Smooth muscle cell of the brain vasculature (primary cell): Measurements from ENCODE around the gene SPACA6.
A peak's percentile ranks its signal among the peaks of the same experiment; 100 is the strongest.
"Not testable (repeated sequence)": the region's sequence is repeated elsewhere in the genome, so short reads cannot be mapped to it uniquely, and the experiment has no call there.

Experiments used
- DNase-seq: peaks from one replicate; pipeline ENCODE4 v3.0.0-alpha.2; 2012; ENCODE audit warnings: low read depth, low spot score

Gene SPACA6, protein sequence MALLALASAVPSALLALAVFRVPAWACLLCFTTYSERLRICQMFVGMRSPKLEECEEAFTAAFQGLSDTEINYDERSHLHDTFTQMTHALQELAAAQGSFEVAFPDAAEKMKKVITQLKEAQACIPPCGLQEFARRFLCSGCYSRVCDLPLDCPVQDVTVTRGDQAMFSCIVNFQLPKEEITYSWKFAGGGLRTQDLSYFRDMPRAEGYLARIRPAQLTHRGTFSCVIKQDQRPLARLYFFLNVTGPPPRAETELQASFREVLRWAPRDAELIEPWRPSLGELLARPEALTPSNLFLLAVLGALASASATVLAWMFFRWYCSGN

DNA sequence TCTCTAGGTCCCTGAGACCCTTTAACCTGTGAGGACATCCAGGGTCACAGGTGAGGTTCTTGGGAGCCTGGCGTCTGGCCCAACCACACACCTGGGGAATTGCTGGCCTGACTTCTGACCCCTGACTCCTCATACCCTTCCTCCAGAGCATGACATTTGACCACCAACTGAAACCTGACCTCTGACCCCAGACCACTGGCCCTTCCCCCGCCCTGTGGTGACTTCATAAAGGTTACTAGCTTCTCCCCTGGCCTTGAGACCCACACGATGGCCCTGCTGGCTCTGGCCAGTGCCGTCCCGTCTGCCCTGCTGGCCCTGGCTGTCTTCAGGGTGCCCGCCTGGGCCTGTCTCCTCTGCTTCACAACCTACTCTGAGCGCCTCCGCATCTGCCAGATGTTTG lies at the start of gene SPACA6:
SPACA6 (plus strand) TSS at position 71 of the 400 bp plus-strand sequence; CDS start at position 268, 197 bp downstream.
- no peak for DNase-seq

DNA sequence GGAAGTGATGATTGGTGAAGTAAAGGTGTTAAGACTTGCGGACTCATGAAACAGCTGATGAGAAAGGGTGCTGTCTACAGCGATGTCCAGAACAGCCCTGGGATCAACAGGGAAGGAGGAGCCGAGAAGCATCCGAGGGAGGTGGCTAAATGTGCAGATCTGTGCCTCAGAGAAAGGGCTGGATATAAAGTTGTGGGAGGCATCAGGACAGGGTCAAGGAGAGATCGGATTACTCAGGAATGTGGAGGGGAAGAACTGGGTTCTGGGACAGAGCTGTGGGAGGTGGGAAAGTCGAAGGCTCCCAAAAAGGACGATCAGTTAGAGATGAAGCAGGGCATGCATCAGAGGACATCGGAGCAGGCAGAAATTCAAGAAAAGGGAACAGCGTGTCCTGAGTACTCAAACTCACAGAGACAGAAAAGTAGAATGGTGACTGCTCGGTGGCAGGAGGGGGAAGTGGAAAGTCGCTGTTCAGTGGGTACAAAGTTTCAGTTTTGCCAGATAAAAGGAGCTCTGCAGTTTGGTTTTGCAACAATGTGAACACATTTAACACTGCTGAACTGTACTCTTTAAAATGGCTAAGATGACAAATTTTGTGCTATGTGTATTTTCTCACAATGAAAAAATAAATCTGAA lies 48.4 kb upstream of the SPACA6 start:
- DNase-seq = no peak

DNA sequence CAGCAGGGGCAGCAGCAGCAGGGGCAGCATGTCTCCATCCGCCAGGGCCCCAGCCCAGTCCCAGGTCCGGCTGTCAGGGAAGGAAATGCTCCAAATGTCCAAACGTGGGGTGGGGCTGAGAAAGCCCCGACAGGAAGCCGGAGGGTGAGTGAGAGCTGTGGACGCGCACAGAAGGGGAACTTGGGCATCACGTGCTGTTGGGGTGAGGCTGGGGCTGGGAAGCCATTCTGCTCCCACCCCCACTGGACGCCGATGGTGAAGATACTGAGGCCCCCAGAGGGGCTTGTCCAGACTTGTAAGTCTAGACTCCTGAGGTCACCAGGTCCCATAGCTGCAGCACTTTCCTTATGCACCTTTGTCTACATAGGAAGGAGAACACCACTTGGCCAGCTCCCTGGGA lies 46.4 kb upstream of the SPACA6 start, which contains the start of gene SIGLEC14:
SIGLEC14 (minus strand) TSS at position 96 of the 400 bp plus-strand sequence; CDS start at position 30, 66 bp downstream.
- DNase-seq = not testable (repeated sequence)

DNA sequence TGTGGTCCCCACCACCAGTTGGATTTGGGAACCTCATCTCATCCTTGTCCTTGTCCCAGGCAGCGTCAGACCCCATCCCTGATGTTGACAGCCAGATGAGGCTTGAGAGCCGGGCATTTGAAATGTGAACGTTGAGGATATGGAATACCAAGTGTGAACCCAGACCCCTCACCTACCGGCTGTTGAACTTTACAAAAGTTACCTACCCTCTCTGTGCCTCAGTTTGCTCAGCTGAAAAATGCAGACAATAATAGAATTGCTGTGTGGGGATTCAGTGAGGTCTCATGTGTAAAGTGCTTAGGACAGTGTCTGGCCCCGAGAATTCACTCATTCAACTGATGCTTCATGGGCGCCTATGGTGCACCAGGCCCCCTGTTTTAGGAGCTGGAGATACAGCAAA lies 45.8 kb upstream of the SPACA6 start:
- no peak for DNase-seq

DNA sequence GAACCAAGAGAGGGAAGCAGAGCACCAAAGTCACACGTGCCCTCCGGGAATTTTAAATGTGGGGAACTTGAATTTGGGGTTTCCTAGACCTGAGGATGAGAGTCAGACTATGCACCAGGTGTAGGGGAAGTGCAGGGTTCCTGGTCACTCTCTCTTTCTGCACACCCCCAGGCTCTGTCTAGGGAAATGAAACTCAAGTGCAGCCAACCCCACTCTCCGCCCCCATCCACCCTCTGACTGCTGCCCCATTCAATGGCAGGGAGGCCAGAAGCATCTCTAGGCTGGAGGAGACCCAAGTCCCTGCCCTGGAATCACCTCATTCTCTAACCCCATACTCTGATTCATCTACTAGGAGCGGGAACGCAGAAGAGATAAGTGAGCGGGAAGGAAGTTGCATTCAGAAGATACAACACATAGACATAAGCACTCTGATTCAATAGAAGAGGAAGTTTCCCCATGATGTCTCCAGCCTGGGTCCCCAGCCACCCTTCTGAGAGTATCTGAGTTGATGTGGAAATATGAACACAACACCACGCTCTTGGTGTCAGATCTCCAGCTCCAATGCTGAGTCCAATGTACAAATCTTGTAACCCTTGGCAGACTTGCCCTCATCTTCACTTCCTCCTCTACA lies 41.8 kb upstream of the SPACA6 start:
- no peak for DNase-seq

DNA sequence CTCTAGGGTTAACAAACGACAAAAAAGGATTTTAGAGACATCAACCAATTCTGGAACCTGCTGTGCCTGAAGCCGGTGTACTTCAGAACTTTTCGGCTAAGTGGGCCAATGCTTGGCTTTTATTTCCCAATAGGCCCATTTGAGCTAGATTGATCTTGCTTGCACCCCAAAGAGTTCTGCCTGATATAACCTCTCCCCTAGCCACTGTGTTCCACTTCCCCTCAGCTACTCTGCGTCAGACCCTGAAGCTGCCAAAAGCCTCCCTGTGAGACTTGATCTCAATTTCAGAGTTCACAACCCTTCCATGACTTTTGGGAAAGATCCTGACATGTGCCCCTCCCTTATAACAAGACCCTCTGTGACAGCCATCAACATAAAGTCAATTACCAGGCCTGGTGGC lies 40.9 kb upstream of the SPACA6 start:
- DNase-seq = no peak

DNA sequence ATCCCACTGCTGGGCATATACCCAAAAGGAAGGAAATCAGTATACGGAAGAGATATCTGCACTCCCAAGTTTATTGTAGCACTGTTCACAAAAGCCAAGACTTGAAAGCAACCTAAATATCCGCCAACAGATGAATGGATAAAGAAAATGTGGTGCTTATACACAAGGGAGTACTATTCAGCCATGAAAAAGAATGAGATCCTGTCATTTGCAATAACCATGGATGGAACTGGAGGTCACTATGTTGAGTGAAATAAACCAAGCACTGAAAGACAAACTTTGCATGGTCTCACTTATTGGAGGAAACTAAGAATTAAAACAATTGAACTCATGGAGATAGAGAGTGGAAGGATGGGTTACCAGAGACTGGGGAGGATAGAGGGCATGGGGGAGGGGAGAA lies 40.0 kb upstream of the SPACA6 start:
- no peak for DNase-seq

DNA sequence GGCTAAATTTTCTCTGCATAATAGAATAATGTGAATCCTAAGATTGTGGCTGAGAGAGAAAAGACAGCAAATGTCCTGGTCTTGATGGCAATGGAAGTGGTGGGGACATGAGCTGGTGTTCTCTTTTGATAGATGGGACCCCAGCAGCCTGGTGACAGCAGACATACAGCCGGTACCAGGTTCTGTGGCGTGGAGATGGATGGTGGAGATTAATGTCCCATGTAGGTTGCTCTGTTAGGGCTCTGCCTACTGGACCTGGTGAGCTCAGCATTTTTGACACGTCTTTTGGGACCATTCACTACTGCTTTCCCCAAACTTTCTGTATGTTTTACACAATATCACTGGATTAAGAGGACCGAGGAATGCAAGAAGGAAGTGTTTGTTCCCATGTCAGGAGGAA lies 38.3 kb upstream of the SPACA6 start:
- no peak for DNase-seq

DNA sequence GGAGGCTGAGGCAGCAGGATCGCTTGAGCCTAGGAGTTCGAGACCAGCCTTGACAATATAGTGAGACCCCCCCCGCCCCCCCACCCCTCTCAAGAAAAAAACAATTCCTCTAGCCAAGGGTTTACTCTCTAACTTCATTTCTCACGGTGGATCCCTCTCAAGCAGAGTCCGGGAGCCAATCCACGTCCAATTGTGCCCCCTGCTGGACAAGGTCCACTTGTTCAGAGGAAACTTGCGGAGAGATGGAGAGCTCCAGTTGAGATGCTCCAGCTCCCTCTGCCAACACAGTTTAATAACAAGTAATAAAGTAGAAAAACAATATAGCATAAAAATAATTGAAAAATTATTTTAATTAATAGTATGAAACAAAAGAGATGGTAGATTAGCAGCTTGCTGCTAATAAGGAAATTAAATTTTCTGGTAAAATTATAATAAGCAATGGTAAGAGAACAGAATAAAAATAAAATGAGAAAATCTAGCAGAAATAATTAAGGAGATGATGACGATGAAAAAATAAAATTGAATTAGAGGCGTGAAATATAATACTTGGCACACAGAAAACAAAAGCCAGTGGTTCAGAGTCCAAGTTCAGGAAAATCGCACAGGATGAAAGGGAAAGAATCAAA lies 32.0 kb upstream of the SPACA6 start:
- DNase-seq = peak; percentile 37

DNA sequence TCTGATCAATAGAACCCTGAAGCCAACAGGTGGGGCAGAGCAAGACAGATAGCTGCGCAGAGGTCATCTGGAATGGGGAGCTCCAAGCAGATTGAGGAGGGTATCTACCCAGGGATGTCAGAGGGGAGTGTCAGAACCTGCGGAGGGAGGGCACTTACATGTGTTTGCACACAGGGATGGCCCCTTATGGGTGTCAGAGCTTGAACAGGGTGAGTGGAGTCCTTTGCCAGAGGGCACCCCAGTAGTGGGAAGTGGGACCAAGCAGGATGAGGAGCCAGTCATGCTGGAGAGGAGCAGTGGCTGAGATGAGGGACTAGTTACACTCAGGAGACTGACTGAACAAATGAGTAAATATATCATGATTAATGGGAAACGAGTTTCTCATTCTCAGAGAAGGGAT lies 29.5 kb upstream of the SPACA6 start:
- no peak for DNase-seq

DNA sequence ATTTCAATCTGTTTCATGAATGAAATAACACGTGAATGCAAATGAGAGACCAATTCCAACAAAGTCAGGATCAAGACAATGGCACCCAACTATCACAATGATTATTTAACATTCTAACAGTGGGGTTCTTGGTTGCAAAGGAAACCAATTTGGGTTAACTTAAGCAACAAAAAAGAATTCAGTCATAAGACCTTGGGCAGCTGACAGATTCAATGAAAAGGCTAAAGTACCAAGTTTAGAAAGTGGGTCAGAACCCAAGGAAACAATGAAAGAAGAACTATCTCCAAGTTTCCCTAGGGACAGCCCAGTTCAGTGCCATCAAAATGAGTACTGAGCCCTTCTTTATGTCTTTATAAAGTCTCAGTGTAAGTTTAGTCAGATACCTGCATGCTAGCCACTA lies 29.0 kb upstream of the SPACA6 start:
- DNase-seq = no peak

DNA sequence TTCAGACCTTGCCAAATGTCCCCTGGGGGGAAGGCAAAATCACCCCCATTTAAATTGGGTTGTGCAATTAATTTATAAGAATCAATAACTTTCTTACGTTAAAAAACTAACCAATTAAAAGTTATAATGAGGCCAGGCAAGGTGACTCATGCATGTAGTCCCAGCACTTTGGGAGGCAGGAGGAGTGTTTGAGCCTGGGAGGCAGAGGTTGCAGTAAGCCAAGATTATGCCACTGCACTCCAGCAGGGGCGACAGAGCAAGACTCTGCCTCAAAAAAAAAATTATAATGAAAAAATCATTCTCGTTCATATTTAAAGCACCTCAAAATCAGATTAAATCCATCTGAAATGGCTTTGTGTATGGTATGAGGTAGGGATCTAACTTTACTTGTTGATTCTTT lies 28.1 kb upstream of the SPACA6 start:
- DNase-seq = no peak

DNA sequence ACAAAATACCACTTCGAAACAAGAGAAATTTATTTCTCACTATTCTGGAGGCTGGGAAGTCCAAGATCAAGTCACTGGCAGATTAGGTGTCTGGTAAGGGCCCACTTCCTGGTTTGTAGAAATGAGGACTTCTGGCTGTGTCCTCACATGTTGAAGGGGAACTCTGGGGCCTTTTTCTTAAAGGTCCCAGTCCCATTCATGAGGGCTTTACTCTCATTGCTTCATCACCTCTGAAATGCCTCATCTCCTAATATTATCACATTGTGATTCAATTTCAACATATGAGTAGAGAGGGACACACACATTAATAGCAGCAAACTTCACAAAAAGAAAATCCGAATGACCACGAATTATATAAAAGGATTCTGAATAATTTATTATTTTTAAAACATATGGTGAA lies 24.9 kb upstream of the SPACA6 start:
- DNase-seq = no peak

DNA sequence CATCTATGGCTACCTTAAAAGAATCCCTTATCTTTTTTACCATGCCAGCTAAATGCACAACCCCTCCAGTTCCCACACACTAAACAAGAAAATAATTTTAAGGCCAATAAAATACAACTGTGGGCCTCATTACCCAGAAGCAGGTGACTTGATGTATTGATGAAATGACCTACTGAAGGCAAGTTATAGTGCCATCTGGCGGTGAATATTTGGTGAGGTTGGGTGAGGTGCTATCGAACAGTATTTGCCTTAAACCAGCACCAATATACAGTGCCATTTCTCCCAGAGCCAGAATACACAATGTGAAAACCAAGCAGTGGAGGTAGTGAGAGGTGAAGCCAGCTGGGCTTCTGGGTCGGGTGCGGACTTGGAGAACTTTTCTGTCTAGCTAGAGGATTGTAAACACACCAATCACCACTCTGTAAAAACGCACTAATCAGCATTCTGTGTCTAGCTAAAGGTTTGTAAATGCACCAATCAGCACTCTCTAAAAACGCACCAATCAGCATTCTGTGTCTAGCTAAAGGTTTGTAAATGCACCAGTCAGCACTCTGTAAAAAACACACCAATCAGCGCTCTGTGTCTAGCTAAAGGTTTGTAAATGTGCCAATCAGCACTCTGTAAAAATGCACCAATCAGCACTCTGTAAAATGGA lies 17.1 kb upstream of the SPACA6 start:
- not testable (repeated sequence) for DNase-seq

DNA sequence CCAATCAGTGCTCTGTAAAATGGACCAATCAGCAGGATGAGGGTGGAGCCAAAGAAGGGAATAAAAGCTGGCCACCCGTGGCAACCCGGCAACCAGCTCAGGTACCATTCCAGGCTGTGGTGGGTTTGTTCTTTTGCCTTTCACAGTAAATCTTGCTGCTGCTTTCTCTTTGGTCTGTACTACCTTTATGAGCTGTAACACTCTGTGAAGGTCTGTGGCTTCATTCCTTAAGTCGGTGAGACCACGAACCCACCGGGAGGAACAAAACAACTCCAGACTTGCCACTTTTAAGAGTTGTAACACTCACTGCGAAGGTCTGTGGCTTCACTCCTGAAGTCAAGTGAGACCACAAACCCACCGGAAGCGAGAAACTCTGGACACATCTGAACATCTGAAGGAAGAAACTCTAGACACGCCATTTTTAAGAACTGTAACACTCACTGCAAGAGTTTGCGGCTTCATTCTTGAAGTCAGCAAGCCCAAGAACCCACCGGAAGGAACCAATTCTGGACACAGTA lies 16.5 kb upstream of the SPACA6 start:
- DNase-seq = no peak

DNA sequence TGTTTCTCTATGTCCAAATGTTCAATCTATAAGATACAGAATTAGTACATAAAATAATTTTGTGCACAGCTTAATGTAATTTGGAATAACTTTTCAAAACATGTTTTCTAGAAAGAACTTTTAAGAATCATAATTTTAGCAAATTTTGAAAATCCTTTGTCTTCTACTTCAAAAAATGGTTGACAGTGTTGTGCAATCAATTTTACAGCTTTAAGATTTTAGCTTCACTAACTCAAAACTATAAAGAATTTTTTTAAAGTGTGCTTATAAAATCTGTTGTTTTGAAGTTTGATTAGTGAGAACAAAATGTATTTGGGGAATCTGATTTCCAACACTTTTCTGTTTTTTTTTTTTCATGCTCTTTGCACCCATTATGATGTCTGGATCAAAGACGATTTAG lies 12.7 kb upstream of the SPACA6 start:
- no peak for DNase-seq

DNA sequence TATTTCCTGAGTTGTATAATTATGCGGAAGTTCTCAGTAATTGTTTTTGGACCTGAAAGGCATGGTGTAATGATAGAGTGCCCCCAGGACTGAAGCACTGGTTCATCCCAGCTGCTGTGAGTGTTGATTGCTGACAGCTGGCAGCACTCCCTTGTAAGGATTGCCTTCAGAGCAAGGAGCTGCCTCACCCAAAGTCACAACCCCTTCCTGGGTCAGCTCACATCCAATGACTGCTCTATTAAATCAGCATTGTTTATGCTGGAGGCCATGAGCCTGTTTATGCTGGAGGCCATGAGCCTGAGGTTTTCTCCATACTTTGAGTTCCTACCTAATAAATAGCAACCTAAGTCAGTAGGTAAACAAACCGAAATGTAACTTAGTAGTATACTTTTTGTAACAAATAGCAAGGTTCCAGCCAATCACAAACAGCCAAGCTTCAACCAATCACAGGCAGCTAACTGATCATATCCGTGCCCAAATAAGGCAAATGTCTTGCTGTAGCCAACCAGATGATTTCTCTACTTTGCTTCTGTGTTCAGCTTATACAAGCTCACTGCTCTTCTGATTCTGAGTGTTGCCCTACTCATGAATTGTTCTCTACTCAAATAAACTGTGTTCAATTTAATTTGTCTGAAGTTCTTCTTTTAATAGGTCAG lies 11.7 kb upstream of the SPACA6 start:
- DNase-seq = no peak

DNA sequence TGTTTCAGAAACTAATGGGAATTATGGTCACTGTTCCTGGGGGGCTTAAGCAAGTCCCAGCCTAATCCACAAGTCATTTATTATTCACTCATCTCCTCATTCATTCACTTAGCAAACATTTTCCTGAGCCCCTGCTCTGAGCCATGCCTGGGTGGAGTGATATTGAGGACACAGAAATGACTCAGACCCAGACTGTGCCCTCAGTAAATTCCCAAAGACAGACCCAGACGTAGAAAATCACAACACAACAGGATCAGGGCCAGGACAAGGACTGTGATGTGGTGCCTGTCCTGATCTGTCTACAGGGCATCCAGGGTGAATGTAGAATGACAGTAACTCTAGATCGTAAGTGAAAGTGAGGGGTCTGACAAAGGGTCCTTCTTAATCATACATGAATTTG lies 7.0 kb upstream of the SPACA6 start:
- no peak for DNase-seq

DNA sequence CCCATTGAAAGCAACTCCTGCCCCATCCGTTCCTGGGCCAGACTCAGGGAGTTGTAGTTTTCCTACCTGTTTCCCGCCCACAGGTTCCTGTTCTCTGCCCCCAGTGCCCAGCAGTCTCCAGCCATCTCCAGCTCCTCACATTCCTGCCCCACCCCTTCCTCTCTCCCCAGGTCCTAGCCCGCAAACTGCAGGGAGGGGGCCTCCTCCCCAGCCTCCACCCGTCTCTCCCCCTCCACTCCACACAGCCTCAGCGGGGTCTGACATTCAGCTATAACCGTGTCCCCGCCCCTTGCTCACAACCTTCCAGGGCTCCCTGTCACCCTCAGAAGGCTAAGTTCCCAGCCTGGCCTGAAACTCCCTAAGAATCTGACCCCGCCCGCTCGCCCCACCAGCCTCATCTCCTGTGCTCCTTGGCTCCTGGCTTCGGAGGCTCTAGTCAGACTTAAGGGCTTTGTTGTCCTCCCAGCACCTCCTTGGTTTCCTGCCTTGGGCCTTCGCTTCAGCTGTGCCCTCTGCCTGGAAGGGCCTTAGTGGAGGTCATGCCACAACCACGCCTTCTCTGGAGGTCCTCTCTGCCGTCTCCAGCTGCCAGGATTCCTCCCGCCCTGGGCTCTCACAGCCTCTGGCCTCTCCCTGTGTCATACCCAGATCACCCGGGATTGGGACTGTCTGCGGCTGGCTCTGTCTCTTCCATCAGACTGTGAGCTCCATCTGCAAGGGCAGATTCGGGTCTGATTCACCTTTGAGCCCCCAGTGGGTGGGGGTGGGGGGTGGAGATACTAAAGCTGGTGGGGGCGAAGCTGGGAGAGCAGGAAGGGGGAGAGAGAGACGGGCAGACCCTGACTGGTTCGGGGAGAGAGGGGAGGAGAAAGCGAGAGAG lies 5.1 kb upstream of the SPACA6 start:
- DNase-seq = no peak
